Measurements from ENCODE around the gene OTX2. TPM values are rescaled to one million over a fixed set of nuclear protein-coding genes. Genes with fewer than 3 reads are reported as not detected.

The OTX2 gene
- polyA plus RNA-seq, 1 of the 3 experiments (the other 2 are of a cell fraction), result not detected

- no peak for TF ChIP-seq USF2 (IDR thresholded peaks at IDR 0.05; ENCODE audit: borderline replicate concordance, low read depth, low read length)
- TF ChIP-seq REST (IDR thresholded peaks at IDR 0.05; ENCODE audit: low read depth, low read length), result no peak
Observed at GRCh38 chr14:56841611-56842010, 31.3 kb upstream of the OTX2 start (continued).

- Histone ChIP-seq H3F3A (replicated peaks; ENCODE audit: insufficient read depth) (no peaks in the 10 kb centered on the region), H3K79me2 (ENCODE audit: insufficient read depth) (no peaks in the 10 kb centered on the region), H3K4me2 (no peak overlapping the region), H3K27ac (ENCODE audit: low read depth in 2 of 2, low read length in 1 of 2) (no peak overlapping the region), H3K4me1 (ENCODE audit: control insufficient read depth in 1 of 2, insufficient read depth in 2 of 2, low read depth in 1 of 2, low read length in 1 of 2) (no peaks in the 10 kb centered on the region), H3K27me3 (ENCODE audit: insufficient read depth) (peaks cover 7% of the 10 kb centered on the region; the same call in 1 of the 2 replicates), H3K36me3 (replicated peaks in 1 of 2; ENCODE audit: control insufficient read depth in 1 of 2, insufficient read depth in 2 of 2, low read length in 1 of 2) (no peaks in the 10 kb centered on the region), H3K9me3 (no peaks in the 10 kb centered on the region), H3K9me2 (no peaks in the 10 kb centered on the region), H2AFZ (ENCODE audit: low read depth) (no peak overlapping the region), H3K4me3 (ENCODE audit: low read depth in 2 of 2, low read length in 1 of 2) (no peak overlapping the region), H3K9ac (no peak overlapping the region), H4K20me1 (ENCODE audit: insufficient read depth) (no peaks in the 10 kb centered on the region)
- DNase-seq, result no peak
- ChIA-PET POLR2A (no interaction called here), CTCF (no interaction called here)
- TF ChIP-seq NFIC (IDR thresholded peaks at IDR 0.05; ENCODE audit: borderline replicate concordance), result no peak
- no peak for TF ChIP-seq IRF3 (IDR thresholded peaks at IDR 0.05; ENCODE audit: low read depth, low read length)
- no peak for TF ChIP-seq RFX5 (IDR thresholded peaks at IDR 0.05; ENCODE audit: low read length)
- no peak for TF ChIP-seq CTCF (IDR thresholded peaks at IDR 0.05)
- no peak for TF ChIP-seq MAX (IDR thresholded peaks at IDR 0.05; ENCODE audit: low read depth)
- no peak for TF ChIP-seq FOXJ3 (CRISPR knock-in tag; IDR thresholded peaks at IDR 0.05)
- no peak for TF ChIP-seq JUND (IDR thresholded peaks at IDR 0.05)
- TF ChIP-seq TAF1 (IDR thresholded peaks at IDR 0.05; ENCODE audit: borderline replicate concordance, low read depth, low read length), result no peak
- no peak for TF ChIP-seq ELF1 (IDR thresholded peaks at IDR 0.05)
- TF ChIP-seq RAD21 (IDR thresholded peaks at IDR 0.05; ENCODE audit: low read length), result no peak
- TF ChIP-seq YY1 (IDR thresholded peaks at IDR 0.05; ENCODE audit: low read depth), result no peak
- no peak for TF ChIP-seq SMC3 (IDR thresholded peaks at IDR 0.05; ENCODE audit: low read depth, low read length)
- TF ChIP-seq GABPA (IDR thresholded peaks at IDR 0.05; ENCODE audit: low read depth), result no peak
- no peak for TF ChIP-seq EP300 (IDR thresholded peaks at IDR 0.05; ENCODE audit: borderline replicate concordance in 1 of 2, low read depth in 1 of 2, low read length in 1 of 2)
- no peak for TF ChIP-seq USF2 (IDR thresholded peaks at IDR 0.05; ENCODE audit: borderline replicate concordance, low read depth, low read length)
- TF ChIP-seq POLR2AphosphoS5 (IDR thresholded peaks at IDR 0.05; ENCODE audit: low read depth, low read length), result no peak
- no peak for TF ChIP-seq NRF1 (IDR thresholded peaks at IDR 0.05; ENCODE audit: low read depth, low read length)
- TF ChIP-seq EZH2phosphoT487 (IDR thresholded peaks at IDR 0.05; ENCODE audit: borderline replicate concordance, low read depth), result no peak
- WGBS (ENCODE audit: low lambda C conversion rate), result 4% methylated on average over 6 of the region's 6 CpGs
Observed at GRCh38 chr14:56840221-56840620, 29.9 kb upstream of the OTX2 start.
